HepG2 (cell line): ENCODE data around the gene SPSB2. TPM values are rescaled to one million over a fixed set of nuclear protein-coding genes. Genes with fewer than 3 reads are reported as not detected.

ENCODE experiments used
- ATAC-seq: fragments of 200-7000 bp; cut with Tn5 transposase; 3 replicates; pipeline ENCODE4 v1.9.1; 2020; ENCODE audit warnings: mild to moderate bottlenecking, moderate library complexity
- BruUV-seq: library from RNA; stranded (reverse); fragments of 400-500 nt; replicated peaks from 2 replicates; lab custom pipeline; 2021; lab: Mats Ljungman, UMichigan
- CTCF ChIA-PET: fragments of 300-600 bp; formaldehyde crosslinking; extraction: SDS; loops from one replicate; lab custom pipeline; 2021; ENCODE audit warnings: low total read pairs, inconsistent platforms, low intra/inter-chr PET ratio; lab: Yijun Ruan, JAX
- POLR2A ChIA-PET: fragments of 350-600 bp; sonication (Branson Sonifier 250); formaldehyde crosslinking; loops from one replicate; lab custom pipeline; 2020; ENCODE audit warnings: antibody characterized with exemption, inconsistent platforms; lab: Yijun Ruan, JAX
- DNase-seq: peaks from one replicate; pipeline ENCODE4 v3.0.0-alpha.2; 2015; ENCODE audit warnings: low spot score
- FAIRE-seq: peaks from 3 replicates; lab custom pipeline; 2011; peaks lifted over from hg19 to GRCh38; lab: Jason Lieb, UNC
- H2AFZ ChIP-seq: one replicate; pipeline ENCODE4 v1.6.1; 2011; ENCODE audit warnings: low read length, inconsistent platforms
- H3K27ac ChIP-seq: fragments of 300-600 bp; 3 replicates; pipeline ENCODE4 v1.8.0; 2011; ENCODE audit warnings: mixed run types, mild to moderate bottlenecking, mixed read lengths, low read length, inconsistent platforms; ENCODE audit not compliant: insufficient read depth; ENCODE audit errors: extremely low read length
- H3K27me3 ChIP-seq, 2 experiments: fragments of 200-600 bp in 1 of 2; 2 replicates in 1 of 2; 3 replicates in 1 of 2; pipeline versions ENCODE4 v1.6.0 to v1.8.0; 2011; ENCODE audit warnings: low read length in 2 of 2, mild to moderate bottlenecking in 2 of 2, moderate library complexity in 2 of 2, inconsistent platforms in 1 of 2; ENCODE audit not compliant: insufficient read depth in 2 of 2, control insufficient read depth in 1 of 2
- H3K36me3 ChIP-seq, 2 experiments: fragments of 200-600 bp in 1 of 2; replicated peaks in 1 of 2; 2 replicates in 1 of 2; 3 replicates in 1 of 2; pipeline versions ENCODE4 v1.5.1 to v1.8.0; 2011; ENCODE audit warnings: low read length in 2 of 2, inconsistent platforms in 1 of 2; ENCODE audit not compliant: insufficient read depth in 2 of 2, control insufficient read depth in 1 of 2
- H3K4me1 ChIP-seq: 2 replicates; pipeline ENCODE4 v1.5.1; 2012; ENCODE audit warnings: low read length, inconsistent platforms; ENCODE audit not compliant: insufficient read depth
- H3K4me2 ChIP-seq: 2 replicates; pipeline ENCODE4 v1.6.0; 2011; ENCODE audit warnings: low read depth, low read length, inconsistent platforms
- H3K4me3 ChIP-seq, 3 experiments: fragments of 200-600 bp in 1 of 3; sonication (generic), shearing (Covaris generic) in 1 of 3; replicated peaks in 1 of 3; 2 replicates each; pipeline ENCODE4 v1.5.1; 2011 to 2016; ENCODE audit warnings: low read length in 3 of 3, inconsistent platforms in 2 of 3, low read depth in 2 of 3, mild to moderate bottlenecking in 2 of 3, control low read depth in 1 of 3, mixed read lengths in 1 of 3; ENCODE audit not compliant: insufficient read depth in 1 of 3
- H3K79me2 ChIP-seq: one replicate; pipeline ENCODE4 v1.6.1; 2011; ENCODE audit warnings: low read length, inconsistent platforms; ENCODE audit not compliant: insufficient read depth
- H3K9ac ChIP-seq: 2 replicates; pipeline ENCODE4 v1.6.0; 2011; ENCODE audit warnings: mild to moderate bottlenecking, low read depth, low read length, inconsistent platforms; ENCODE audit not compliant: insufficient read depth
- H3K9me3 ChIP-seq: 2 replicates; pipeline ENCODE4 v1.5.1; 2012; ENCODE audit warnings: mild to moderate bottlenecking, low read length
- H4K20me1 ChIP-seq: 2 replicates; pipeline ENCODE4 v1.6.0; 2011; ENCODE audit warnings: inconsistent platforms, mild to moderate bottlenecking, low read length, moderate library complexity; ENCODE audit not compliant: insufficient read depth
- AGO1 ChIP-seq: fragments of 200-400 bp; formaldehyde crosslinking; IDR thresholded peaks from 2 replicates; pipeline ENCODE4 v1.6.1; 2017; ENCODE audit warnings: mild to moderate bottlenecking, low read depth, low read length, moderate library complexity; ENCODE audit not compliant: poor library complexity, severe bottlenecking
- AGO2 ChIP-seq: fragments of 200-400 bp; formaldehyde crosslinking; optimal IDR thresholded peaks from 2 replicates; pipeline ENCODE3; 2017; ENCODE audit warnings: mild to moderate bottlenecking, low read depth, low read length, moderate library complexity
- DNMT1 ChIP-seq: sonication (generic); formaldehyde crosslinking; IDR thresholded peaks from 2 replicates; pipeline ENCODE4 v1.5.1; 2020; ENCODE audit warnings: mild to moderate bottlenecking, missing genetic modification reagents
- FOXP4 ChIP-seq: sonication (generic); formaldehyde crosslinking; IDR thresholded peaks from 2 replicates; pipeline ENCODE4 v1.4.0; 2020; ENCODE audit warnings: missing genetic modification reagents
- GATAD1 ChIP-seq: IDR thresholded peaks from 2 replicates; pipeline ENCODE4 v1.6.1; 2016; ENCODE audit warnings: missing genetic modification reagents, missing compliant biosample characterization
- HNRNPL ChIP-seq: fragments of 200-400 bp; formaldehyde crosslinking; IDR thresholded peaks from 2 replicates; pipeline ENCODE4 v1.6.1; 2017; ENCODE audit warnings: mild to moderate bottlenecking, low read depth, low read length
- HOXA3 ChIP-seq: sonication (generic); formaldehyde crosslinking; IDR thresholded peaks from 2 replicates; pipeline ENCODE4 v1.5.0; 2020; ENCODE audit warnings: missing genetic modification reagents
- MXD1 ChIP-seq: sonication (generic); formaldehyde crosslinking; IDR thresholded peaks from 2 replicates; pipeline ENCODE4 v1.4.0; 2020; ENCODE audit warnings: mild to moderate bottlenecking, missing genetic modification reagents
- RBFOX2 ChIP-seq: fragments of 200-400 bp; formaldehyde crosslinking; IDR thresholded peaks from 2 replicates; pipeline ENCODE4 v1.6.1; 2017; ENCODE audit warnings: low read depth, mild to moderate bottlenecking, low read length
- THAP11 ChIP-seq: IDR thresholded peaks from 2 replicates; pipeline ENCODE4 v1.6.1; 2016; ENCODE audit warnings: missing biosample characterization, missing genetic modification reagents
- ZBTB33 ChIP-seq: sonication (generic); formaldehyde crosslinking; IDR thresholded peaks from 2 replicates; pipeline ENCODE4 v1.4.0; 2020; ENCODE audit warnings: missing genetic modification reagents
- ZHX1 ChIP-seq: sonication (generic); formaldehyde crosslinking; IDR thresholded peaks from 2 replicates; pipeline ENCODE4 v1.8.1; 2022; ENCODE audit warnings: low read depth, mild to moderate bottlenecking, missing genetic modification reagents
- ZNF263 ChIP-seq: sonication (generic); formaldehyde crosslinking; IDR thresholded peaks from 2 replicates; pipeline ENCODE4 v1.4.0; 2020; ENCODE audit warnings: missing genetic modification reagents
- ZNF672 ChIP-seq: sonication (generic); formaldehyde crosslinking; IDR thresholded peaks from 2 replicates; pipeline ENCODE4 v1.8.1; 2022; ENCODE audit warnings: missing genetic modification reagents
- WGBS: methylation state at CpG from one replicate; pipeline ENCODE4 v1.1.6; 2017; ENCODE audit warnings: low lambda C conversion rate; 5-methylcytosine and 5-hydroxymethylcytosine counted together
- in situ Hi-C: cut with HindIII; loops from 2 replicates; pipeline ENCODE4 v1.10.0; 2017; ENCODE audit warnings: low pct_unique_long_range_greater_than_20kb; ENCODE audit not compliant: extremely low pct_ligation_motif_present
- intact Hi-C: fragments of 100-400 bp; cut with micrococcal nuclease; formaldehyde crosslinking; loops from one replicate; pipeline ENCODE4 v1.10.0; 2022; ENCODE audit not compliant: unreplicated experiment
- polyA plus RNA-seq, 8 experiments: library from polyadenylated mRNA; depleted of rRNA in 3 of 8; stranded (reverse) in 7 of 8; unstranded in 1 of 8; fragments of >200 nt; fragmentation: Illumina TruSeq in 4 of 8; extraction: Trizol in 4 of 8; gene quantifications; 2 replicates each; pipeline versions ENCODE4 v1.2.1 to v1.2.3, GENCODE V29; 2011 to 2016; ENCODE audit warnings: low read depth in 4 of 8, missing spikeins in 1 of 8, mixed read lengths in 1 of 8; ENCODE audit not compliant: insufficient read depth in 1 of 8
- total RNA-seq, 5 experiments: library from RNA; depleted of rRNA; stranded (reverse); fragments of >200 nt; fragmentation: Illumina TruSeq; extraction: Trizol; gene quantifications; 2 replicates each; pipeline ENCODE4 v1.2.3, GENCODE V29; 2016; ENCODE audit warnings: low read depth in 1 of 5

SPSB2 gene
- total and polyA plus RNA-seq, 2 of the 13 experiments (the other 11 are each of a cell fraction or from before 2014, with no cell fraction given): 2.0 to 6.2 TPM

- TSS peak; percentile 6 for BruUV-seq
- ChIA-PET CTCF (interaction anchor here (0.8 to 1.9 kb wide), 2 partner anchors 89 to 206 kb away, joined by 3 to 24 read pairs; no protein-coding TSS in a partner anchor), POLR2A (interaction anchor here (1.0 to 1.2 kb wide), 2 partner anchors 71 kb away, joined by 6 read pairs; partner anchors contain the start of gene MLF2)
- Histone ChIP-seq H3K27ac (no peak overlapping the region), H3K4me2 (no peak overlapping the region), H4K20me1 (no peaks in the 10 kb centered on the region)
- FAIRE-seq: no peak
- no peak for ATAC-seq
- in situ Hi-C loops: no loop called here
- TF ChIP-seq RBFOX2 (0 out of 2 replicates have a peak, but pooled peaks have one; percentile 25), ZNF263 (CRISPR knock-in tag) (no peak), ZNF672 (CRISPR knock-in tag) (no peak), AGO1 (peak; percentile 78), HNRNPL (0 out of 2 replicates have a peak, but pooled peaks have one; percentile 56), FOXP4 (no peak), MXD1 (CRISPR knock-in tag) (no peak), ZBTB33 (peak; percentile 82), DNMT1 (CRISPR knock-in tag) (0 out of 2 replicates have a peak, but pooled peaks have one; percentile 24), THAP11 (CRISPR knock-in tag) (no peak), AGO2 (peak; percentile 93), GATAD1 (CRISPR knock-in tag) (no peak), ZHX1 (CRISPR knock-in tag) (0 out of 2 replicates have a peak, but pooled peaks have one; percentile 58), HOXA3 (CRISPR knock-in tag) (0 out of 2 replicates have a peak, but pooled peaks have one; percentile 40)
- TF ChIP-seq, all 625 proteins: peak for 8
- 93% methylated on average over 29 of the region's 37 CpGs for WGBS
- H3K36me3 ChIP-seq: no peaks in the 10 kb centered on the region
- H3K4me1 ChIP-seq: peaks cover 34% of the 10 kb centered on the region
- intact Hi-C loops: loop anchor here (2.0 to 10.0 kb wide), 2 partner anchors 45 to 209 kb away; no protein-coding TSS in a partner anchor
- H3K79me2 ChIP-seq: peaks cover 12% of the 10 kb centered on the region
- no peak overlapping the region for H3K9ac ChIP-seq
- no peak overlapping the region for H3K4me3 ChIP-seq
- H3K27me3 ChIP-seq: peaks cover 5 to 19% of the 10 kb centered on the region in 2 experiments; a peak in 4 of 5 replicates
- no peak overlapping the region for H2AFZ ChIP-seq
- DNase-seq: no peak
- H3K9me3 ChIP-seq: no peaks in the 10 kb centered on the region
Observed at GRCh38 chr12:6824085-6824775, 48.9 kb downstream of the SPSB2 start.
